ENCODE results near the gene CD300LG.

CD300LG gene

DNA sequence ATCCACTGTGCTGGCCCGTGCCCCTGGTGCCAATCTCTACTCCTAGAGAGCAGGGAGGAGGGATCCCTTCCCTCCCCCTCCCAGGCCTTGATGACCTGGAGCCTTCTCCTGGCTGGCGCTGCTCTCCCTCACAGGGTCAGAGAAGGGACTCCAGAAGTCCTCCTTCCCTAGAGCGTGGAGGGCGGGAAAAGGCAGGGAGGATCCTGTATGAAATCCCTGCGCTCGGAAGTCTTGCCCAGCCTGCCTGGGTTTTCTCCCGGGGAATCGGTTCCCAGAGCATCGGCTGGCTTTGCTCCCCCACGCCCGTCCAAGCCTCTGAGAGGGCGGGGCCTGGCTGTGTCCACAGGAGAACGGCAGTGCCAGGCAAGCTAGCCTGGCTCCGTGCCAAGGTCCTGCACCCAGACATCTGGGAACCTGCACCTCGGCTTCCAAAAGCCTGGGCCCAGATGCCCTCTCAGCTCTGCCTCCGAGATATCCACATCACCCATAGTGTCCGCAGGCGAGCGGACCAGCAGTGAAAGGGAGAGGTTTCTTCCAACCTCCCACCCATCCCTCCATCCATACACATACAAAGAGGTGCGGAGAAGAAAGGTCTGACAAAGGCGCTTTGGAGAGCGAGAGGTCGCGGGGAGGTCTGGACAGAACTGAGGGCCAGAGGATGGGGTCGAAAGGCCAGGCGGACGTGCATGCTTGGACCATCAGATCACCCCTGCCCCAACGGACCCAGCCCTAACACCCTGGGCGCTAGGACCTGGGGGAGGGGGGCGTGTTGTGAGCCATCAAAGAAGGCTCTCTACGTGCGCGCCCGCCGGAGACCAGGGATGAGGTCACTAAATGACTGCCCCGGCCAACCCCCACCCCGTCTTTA lies 59.2 kb downstream of the CD300LG start:
- no peak for DNase-seq (ENCODE audit: low read depth in 2 of 2)

DNA sequence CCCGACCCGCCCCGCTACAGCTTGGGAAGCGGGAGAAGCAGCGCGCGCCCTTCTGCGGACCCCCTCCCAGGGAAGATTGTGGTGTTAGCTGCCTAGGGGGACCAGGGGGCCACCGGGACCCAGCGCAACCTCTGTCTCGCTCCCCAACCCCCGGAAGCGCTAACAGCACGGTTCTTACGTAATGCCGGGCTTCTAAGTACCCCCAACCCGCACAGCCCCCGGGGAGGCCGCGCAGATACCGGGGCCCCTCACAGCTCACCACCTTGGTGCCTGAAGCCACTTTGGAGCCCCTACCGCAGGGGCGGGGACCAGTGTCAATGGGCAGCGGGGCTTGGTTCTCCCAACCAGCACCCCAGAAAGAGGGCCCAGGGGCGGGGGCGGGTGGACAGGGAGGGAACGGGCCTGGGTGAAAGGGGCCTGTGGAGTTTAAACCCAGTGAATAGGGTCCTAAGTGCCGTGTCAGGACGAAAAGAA lies 60.0 kb downstream of the CD300LG start:
- DNase-seq (ENCODE audit: low read depth in 2 of 2), result no peak

DNA sequence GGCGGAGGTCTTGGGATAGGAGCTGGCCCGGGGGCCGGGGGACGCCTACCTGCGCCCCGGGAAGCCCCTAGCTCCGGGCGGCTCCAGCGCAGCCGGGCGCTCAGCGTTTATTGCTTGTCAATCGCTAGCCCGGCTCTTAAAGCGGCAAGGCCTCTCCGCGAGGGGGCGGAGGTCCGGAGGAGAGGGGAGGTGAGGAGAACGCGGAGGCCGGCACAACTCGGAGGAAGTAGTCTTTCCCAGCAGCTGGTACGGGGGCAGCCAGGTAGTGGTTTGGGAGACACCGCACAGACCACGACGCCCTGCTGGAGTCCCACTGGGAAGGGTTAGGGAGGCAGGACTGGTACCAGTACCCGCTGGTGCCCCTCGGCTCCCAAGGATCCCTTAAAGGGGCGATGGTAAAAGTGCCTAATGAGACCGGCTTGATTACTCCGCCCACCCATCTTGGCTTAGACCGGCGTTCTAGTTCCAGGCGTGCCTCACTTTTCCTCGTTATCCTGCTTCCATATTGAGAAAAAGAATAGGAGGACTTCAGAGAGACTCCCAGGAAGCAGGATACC lies 60.5 kb downstream of the CD300LG start, which contains the start of gene MPP2:
Gene MPP2 (minus strand): TSS at position 112 of the 557 bp plus-strand sequence. CDS start 3,076 bp downstream, outside the sequence.
- peak in 1 of 2 donors; percentile 28 for DNase-seq (ENCODE audit: low read depth in 2 of 2)

DNA sequence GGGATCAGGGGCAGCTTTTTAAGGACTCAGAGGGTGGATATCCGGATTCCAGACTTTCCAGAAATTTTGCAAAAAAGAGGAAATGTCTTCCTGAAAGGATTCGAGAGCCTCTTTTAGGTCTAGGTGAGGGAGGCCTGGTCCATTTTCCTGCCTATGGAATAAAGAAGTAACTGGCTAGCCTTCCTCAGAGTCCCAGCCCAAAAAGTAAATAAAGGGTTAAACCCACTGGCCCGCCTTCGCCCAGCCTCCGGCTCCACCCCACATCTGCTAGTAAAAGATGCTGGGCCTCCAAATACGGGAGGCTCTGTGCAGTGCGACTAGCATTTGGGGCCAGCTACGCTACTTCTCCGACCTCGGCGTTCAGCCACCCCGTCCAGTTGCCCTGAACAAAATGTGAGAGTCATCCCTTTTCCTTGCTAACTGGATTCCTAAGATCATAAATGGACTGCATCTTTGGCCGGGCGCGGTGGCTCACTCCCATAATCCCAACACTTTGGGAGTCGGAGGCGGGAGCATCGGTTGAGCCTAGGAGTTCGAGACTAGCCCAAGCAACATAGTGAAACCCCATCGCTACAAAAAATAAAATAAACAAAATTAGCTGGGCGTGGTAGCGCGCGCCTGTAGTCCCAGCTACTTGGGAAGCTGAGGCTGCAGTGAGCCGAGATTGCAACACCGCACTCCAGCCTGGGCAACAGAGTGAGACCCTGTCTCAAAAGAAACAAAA lies 61.2 kb downstream of the CD300LG start:
- DNase-seq (ENCODE audit: low read depth in 2 of 2), result no peak

DNA sequence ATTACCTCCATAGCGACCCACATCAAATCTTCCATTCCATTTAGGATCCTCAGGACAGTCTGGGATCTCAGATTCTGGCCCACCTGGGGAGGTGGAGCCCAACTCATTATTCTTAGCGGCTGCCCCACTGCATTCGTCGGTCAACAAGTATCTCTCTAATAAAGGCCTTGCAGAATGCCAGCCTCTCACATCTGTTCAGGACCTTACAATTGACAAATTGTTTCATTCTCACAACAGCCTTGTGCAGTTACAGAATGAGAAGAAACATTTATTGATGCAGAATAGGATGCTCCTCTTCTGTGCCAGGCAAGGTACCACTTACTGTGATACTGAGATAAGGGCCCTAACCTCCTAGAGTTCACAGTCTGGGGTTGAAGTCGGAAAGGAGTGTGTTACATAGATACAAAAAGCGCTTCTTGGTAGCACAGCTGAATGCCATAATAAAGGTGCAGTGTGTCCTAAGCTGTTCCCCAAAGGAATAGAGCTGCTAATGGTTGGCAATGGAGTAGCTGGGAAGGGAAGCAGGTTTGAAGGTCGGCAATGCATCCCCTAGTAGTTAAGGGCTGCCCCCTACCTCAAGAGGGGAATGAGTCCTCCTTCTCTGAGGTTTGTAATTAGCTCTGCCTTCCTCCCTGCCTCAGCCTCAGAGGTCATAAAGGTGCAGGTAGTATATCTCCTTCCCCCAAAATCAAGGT lies 62.7 kb downstream of the CD300LG start:
- DNase-seq (ENCODE audit: low read depth in 2 of 2), result no peak

DNA sequence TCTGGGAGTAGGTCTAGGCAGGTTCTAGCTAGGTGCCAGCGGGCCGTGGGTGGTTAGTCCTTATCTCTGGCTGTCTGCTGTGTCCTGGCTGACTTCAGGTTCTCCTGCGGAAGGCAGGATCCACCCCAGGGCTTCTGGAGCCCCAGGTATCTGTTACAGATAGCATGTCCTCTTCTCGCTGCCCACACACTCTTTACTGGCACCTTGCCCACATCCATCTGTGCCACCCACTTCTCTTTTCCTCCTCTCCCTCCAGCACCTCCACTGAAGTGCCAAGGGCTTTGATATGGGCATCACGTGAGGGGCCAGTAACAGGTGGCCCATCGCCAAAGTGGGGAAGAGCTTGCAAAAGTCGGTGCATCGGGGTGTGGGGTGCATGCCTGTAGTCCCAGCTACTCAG lies 64.9 kb downstream of the CD300LG start:
- no peak for DNase-seq (ENCODE audit: low read depth in 2 of 2)

DNA sequence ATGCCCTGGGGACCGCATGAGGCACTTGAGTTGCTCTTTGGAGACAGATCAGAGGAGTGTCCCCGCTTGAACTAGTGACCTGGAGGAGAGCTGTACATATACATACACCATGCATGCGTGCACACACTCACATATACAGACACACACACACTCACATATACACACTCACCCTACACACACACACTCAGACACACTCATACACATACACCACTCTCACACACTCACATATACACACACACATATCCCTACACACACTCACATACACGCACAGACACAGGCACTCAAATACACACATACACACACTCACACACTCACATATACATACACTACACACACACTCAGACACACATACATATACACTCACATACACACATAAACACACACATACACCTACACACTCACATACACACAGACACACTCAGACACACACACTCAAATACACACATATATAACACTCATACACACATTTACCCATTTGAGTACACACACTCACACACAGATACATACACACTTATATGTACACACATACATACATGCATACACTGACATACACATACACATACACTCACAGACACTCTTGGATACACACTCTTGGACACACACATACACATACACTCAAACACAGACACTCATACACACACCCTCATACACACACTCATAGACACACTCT lies 65.8 kb downstream of the CD300LG start:
- DNase-seq (ENCODE audit: low read depth in 2 of 2), result no peak
